OCI-LY1 (cell line): ENCODE measurements around the gene NELL2.
A peak's percentile ranks its signal among the peaks of the same experiment; 100 is the strongest.

ENCODE experiments used
- H2AFZ ChIP-seq: fragments of 200-600 bp; sonication (generic), shearing (Covaris generic); 2 replicates; pipeline ENCODE4 v1.6.0; 2014; ENCODE audit warnings: antibody characterized with exemption, mild to moderate bottlenecking, low read length
- H3F3A ChIP-seq: fragments of 200-600 bp; sonication (generic), shearing (Covaris generic); 2 replicates; pipeline ENCODE4 v1.6.0; 2014; ENCODE audit warnings: mild to moderate bottlenecking, antibody characterized with exemption, low read length, moderate library complexity; ENCODE audit not compliant: insufficient read depth
- H3K27ac ChIP-seq: fragments of 200-600 bp; sonication (generic); 2 replicates; pipeline ENCODE4 v1.5.1; 2014; ENCODE audit warnings: low read length, mixed run types, mild to moderate bottlenecking, low read depth; ENCODE audit not compliant: poor library complexity, severe bottlenecking
- H3K27me3 ChIP-seq: fragments of 200-600 bp; sonication (generic); 2 replicates; pipeline ENCODE4 v1.6.0; 2014; ENCODE audit warnings: antibody characterized with exemption, mild to moderate bottlenecking, low read length, moderate library complexity; ENCODE audit not compliant: insufficient read depth
- H3K36me3 ChIP-seq: fragments of 200-600 bp; sonication (generic); 2 replicates; pipeline ENCODE4 v1.6.1; 2014; ENCODE audit warnings: mild to moderate bottlenecking, antibody characterized with exemption, low read length, moderate library complexity, mixed read lengths; ENCODE audit not compliant: insufficient read depth
- H3K4me1 ChIP-seq: fragments of 200-600 bp; sonication (generic); 2 replicates; pipeline ENCODE4 v1.5.1; 2014; ENCODE audit warnings: mild to moderate bottlenecking, low read length, moderate library complexity; ENCODE audit not compliant: insufficient read depth, severe bottlenecking
- H3K4me2 ChIP-seq: fragments of 200-600 bp; sonication (generic), shearing (Covaris generic); 2 replicates; pipeline ENCODE4 v1.6.1; 2014; ENCODE audit warnings: low read length
- H3K4me3 ChIP-seq: fragments of 200-600 bp; sonication (generic); 2 replicates; pipeline ENCODE4 v1.5.1; 2014; ENCODE audit warnings: low read length, low read depth, mild to moderate bottlenecking, mixed read lengths; ENCODE audit not compliant: poor library complexity, severe bottlenecking
- H3K79me2 ChIP-seq: fragments of 200-600 bp; shearing (Covaris generic); 2 replicates; pipeline ENCODE4 v1.6.1; 2016; ENCODE audit warnings: mixed run types, low read length, mixed read lengths; ENCODE audit not compliant: insufficient read depth
- H3K9ac ChIP-seq: fragments of 200-600 bp; sonication (generic), shearing (Covaris generic); 2 replicates; pipeline ENCODE4 v1.6.1; 2014; ENCODE audit warnings: mild to moderate bottlenecking, low read length, mixed read lengths
- H3K9me2 ChIP-seq: fragments of 200-600 bp; sonication (generic), shearing (Covaris generic); 2 replicates; pipeline ENCODE4 v1.6.1; 2014; ENCODE audit warnings: low read depth, mild to moderate bottlenecking, low read length, mixed read lengths
- H3K9me3 ChIP-seq: fragments of 200-600 bp; shearing (Covaris generic); 2 replicates; pipeline ENCODE4 v1.6.1; 2014; ENCODE audit warnings: low read length, mixed read lengths
- H4K20me1 ChIP-seq: fragments of 200-600 bp; sonication (generic), shearing (Covaris generic); 2 replicates; pipeline ENCODE4 v1.6.0; 2016; ENCODE audit warnings: mild to moderate bottlenecking, low read length; ENCODE audit not compliant: insufficient read depth
- EZH2 ChIP-seq: fragments of 200-600 bp; sonication (generic), shearing (Covaris generic); IDR thresholded peaks from 2 replicates; pipeline ENCODE4 v1.8.0; 2017; ENCODE audit warnings: borderline replicate concordance, mixed run types, mild to moderate bottlenecking, antibody characterized with exemption, low read length, moderate library complexity, mixed read lengths
- TF ChIP-seq, protein P1 (sequence below): fragments of 200-600 bp; sonication (generic), shearing (Covaris generic); IDR thresholded peaks from 2 replicates; pipeline ENCODE4 v1.5.1; 2017; ENCODE audit warnings: mild to moderate bottlenecking, antibody characterized with exemption, low read length, moderate library complexity, mixed read lengths

The NELL2 gene

DNA sequence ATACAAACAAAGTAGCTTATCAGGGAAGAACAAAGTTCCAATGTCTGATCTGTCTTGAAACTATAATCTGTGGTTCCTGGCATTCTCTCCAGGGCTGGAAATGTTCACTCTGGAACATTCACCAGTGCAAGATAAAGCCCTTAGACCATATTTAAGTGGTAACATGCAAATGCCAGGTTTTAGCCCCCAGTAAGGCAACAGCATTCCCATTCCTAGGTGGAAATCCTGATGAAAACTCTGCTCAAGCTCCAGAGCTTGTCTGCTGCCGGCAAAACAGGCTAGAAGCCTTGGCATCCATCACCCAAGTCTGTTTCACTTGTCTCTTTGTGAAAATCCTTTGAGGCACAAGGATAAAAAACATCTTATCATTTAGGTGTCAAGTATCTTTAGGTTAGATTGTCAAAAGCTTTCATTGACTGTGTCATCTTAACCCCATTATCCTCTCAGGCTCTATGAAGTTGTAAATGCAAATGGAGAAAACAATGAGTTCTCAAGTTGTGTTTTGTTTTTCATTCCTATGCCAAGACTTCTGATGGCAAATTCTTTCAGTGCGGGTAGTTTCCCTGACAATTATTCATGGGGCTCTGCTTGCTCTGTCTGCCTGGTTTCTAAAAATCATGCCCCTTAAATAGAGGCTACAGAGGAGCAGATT lies 344.7 kb downstream of the NELL2 start:
- Histone ChIP-seq H2AFZ (no peak overlapping the region), H3K36me3 (peaks cover 6% of the 10 kb centered on the region; the same call in 1 of the 2 replicates), H3K27ac (no peak overlapping the region), H3K9me2 (no peaks in the 10 kb centered on the region), H3K9me3 (no peaks in the 10 kb centered on the region), H4K20me1 (no peaks in the 10 kb centered on the region), H3K79me2 (no peaks in the 10 kb centered on the region), H3K4me3 (no peak overlapping the region), H3K4me1 (no peaks in the 10 kb centered on the region), H3F3A (0 out of 2 replicates have a peak, but pooled peaks cover 4% of the 10 kb centered on the region), H3K27me3 (no peaks in the 10 kb centered on the region), H3K9ac (no peak overlapping the region), H3K4me2 (no peak overlapping the region)
- TF ChIP-seq, protein P1, sequence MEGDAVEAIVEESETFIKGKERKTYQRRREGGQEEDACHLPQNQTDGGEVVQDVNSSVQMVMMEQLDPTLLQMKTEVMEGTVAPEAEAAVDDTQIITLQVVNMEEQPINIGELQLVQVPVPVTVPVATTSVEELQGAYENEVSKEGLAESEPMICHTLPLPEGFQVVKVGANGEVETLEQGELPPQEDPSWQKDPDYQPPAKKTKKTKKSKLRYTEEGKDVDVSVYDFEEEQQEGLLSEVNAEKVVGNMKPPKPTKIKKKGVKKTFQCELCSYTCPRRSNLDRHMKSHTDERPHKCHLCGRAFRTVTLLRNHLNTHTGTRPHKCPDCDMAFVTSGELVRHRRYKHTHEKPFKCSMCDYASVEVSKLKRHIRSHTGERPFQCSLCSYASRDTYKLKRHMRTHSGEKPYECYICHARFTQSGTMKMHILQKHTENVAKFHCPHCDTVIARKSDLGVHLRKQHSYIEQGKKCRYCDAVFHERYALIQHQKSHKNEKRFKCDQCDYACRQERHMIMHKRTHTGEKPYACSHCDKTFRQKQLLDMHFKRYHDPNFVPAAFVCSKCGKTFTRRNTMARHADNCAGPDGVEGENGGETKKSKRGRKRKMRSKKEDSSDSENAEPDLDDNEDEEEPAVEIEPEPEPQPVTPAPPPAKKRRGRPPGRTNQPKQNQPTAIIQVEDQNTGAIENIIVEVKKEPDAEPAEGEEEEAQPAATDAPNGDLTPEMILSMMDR, result no peak
- TF ChIP-seq EZH2, result no peak

- H3K27ac ChIP-seq, result no peak overlapping the region
These were observed 349.4 kb downstream of the NELL2 start for GRCh38 chr12:44526655-44527182.

DNA sequence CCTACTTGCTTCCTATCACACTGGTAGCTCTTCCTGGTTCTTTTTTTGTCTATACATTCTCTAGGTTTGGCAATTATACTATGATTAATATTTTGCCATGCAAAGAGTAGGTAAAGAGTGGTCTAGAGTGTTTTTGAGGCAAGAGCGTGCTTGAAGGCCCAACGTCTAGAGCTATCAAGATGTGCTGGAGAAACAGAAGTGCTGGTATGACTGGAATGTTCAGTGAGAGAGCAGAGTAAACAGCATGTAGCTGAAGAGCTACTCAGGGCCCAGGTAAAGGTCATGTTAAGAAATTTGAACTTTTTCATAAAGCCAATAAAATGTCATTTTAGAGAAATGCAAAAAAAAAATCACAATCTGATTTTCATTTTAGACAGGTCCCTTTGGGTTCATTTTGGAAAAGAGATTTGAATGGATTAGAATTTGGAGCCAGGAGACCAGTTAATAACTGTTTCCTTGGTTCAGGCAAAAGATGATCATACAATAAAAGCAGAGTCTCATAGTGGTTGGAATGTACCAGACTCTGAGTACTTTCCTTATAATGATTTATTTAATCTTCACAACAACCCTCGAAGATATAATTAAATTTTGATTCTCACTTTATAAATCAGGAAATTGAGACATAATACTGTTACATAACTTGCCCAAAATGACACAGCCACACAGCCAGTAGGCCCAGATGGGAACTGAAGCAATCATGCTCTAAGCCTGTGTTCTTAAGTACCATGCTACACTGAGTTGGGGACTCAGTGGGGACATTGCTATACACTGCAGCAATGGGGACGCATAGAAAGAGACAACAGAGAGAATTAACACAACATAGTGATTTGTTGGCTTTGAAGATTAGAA lies 350.1 kb downstream of the NELL2 start:
- Histone ChIP-seq H3F3A (no peaks in the 10 kb centered on the region), H3K9me2 (no peaks in the 10 kb centered on the region), H3K36me3 (peaks cover 19% of the 10 kb centered on the region; the same call in 1 of the 2 replicates), H3K4me2 (no peak overlapping the region), H3K9ac (no peak overlapping the region), H3K4me3 (no peak overlapping the region), H3K9me3 (no peaks in the 10 kb centered on the region), H4K20me1 (no peaks in the 10 kb centered on the region), H3K27me3 (no peaks in the 10 kb centered on the region), H3K27ac (no peak overlapping the region), H3K79me2 (no peaks in the 10 kb centered on the region), H3K4me1 (peaks cover 23% of the 10 kb centered on the region), H2AFZ (no peak overlapping the region)
- TF ChIP-seq, protein P1, result no peak

More at GRCh38 chr12:44526655-44527182, 349.4 kb downstream of the NELL2 start:
- H3K4me1 ChIP-seq, result peaks cover 16% of the 10 kb centered on the region
- TF ChIP-seq, protein P1, result peak; percentile 15; the same call in 1 of the 2 replicates
- no peak for TF ChIP-seq EZH2
- no peaks in the 10 kb centered on the region for H3K9me3 ChIP-seq
- H3K9ac ChIP-seq, result no peak overlapping the region
- H3K36me3 ChIP-seq, result peaks cover 19% of the 10 kb centered on the region; the same call in 1 of the 2 replicates
- H3K9me2 ChIP-seq, result no peaks in the 10 kb centered on the region
- H3K27me3 ChIP-seq, result no peaks in the 10 kb centered on the region
- H3K4me3 ChIP-seq, result no peak overlapping the region
- no peak overlapping the region for H2AFZ ChIP-seq
- H4K20me1 ChIP-seq, result no peaks in the 10 kb centered on the region
- H3F3A ChIP-seq, result no peaks in the 10 kb centered on the region
- H3K4me2 ChIP-seq, result no peak overlapping the region
- no peaks in the 10 kb centered on the region for H3K79me2 ChIP-seq
